Limb (tissue), 2 donors: ENCODE measurements around the gene TLK2.

ENCODE experiments used
- DNase-seq, 2 donors: peaks; one replicate each; pipeline ENCODE4 v3.0.0-alpha.2; 2016; ENCODE audit errors: extremely low spot score in 2 of 2

TLK2 gene

GRCh38 chr17:62653826-62654761 lies 175.5 kb downstream of the TLK2 start:
- no peak for DNase-seq

DNA sequence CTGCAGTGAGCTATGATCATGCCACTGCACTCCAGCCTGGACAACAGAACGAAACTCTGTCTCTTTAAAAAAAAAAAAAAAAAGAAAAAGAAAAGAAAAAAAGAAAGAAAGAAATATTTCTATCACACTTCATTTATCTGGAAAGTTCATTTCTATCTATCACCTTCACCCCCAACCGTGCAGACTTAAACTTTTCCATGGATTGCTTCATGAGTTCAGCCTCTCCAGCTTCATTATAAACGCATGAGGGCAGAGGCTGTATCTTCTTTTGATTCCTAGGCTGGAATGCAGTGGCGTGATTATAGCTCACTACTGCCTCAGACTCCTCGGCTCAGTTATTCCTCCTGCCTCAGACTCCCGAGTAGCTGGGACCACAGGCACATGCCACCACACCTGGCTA lies 177.0 kb downstream of the TLK2 start:
- no peak for DNase-seq

DNA sequence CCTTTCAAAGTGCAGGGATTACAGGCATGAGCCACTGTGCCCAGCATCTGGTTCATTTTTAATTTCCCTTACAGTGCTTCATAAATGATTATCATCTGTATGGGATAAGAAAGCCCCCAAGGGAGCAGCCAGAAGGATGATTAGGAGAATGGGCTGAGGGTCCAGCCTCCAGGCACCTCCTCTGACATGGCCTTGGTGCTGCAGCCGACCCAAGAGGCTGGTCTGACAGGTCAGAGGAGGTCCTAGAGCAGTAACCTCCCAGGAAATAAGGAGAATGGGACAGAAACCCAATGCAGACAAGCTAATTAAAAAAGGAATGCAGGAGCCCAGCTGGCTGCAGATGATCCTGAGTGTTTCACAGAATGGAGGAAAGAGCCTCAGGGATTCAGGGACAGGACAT lies 177.8 kb downstream of the TLK2 start:
- DNase-seq, result no peak

- DNase-seq, result no peak
These were observed 178.6 kb downstream of the TLK2 start for GRCh38 chr17:62657145-62657665.

DNA sequence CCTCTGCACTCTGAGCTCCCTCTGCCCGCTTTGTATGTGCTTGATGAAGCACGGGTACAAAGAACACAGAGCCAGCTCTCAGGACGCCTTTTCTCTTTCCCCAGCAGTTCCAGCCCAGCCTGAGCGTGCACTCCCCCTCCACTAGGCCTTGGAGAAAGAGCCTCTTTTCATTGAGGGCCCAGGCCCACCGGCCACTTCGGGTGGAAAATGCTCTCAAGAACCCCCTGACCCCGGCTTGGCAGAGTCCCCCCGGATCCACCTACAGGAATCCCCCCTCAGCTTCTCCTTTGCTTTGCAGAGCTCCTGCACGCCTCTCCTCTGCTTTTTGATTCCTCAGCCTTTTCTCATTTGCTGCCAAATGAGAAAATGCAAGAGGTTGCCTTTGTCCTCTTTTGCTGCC lies 179.1 kb downstream of the TLK2 start:
- DNase-seq, result no peak

DNA sequence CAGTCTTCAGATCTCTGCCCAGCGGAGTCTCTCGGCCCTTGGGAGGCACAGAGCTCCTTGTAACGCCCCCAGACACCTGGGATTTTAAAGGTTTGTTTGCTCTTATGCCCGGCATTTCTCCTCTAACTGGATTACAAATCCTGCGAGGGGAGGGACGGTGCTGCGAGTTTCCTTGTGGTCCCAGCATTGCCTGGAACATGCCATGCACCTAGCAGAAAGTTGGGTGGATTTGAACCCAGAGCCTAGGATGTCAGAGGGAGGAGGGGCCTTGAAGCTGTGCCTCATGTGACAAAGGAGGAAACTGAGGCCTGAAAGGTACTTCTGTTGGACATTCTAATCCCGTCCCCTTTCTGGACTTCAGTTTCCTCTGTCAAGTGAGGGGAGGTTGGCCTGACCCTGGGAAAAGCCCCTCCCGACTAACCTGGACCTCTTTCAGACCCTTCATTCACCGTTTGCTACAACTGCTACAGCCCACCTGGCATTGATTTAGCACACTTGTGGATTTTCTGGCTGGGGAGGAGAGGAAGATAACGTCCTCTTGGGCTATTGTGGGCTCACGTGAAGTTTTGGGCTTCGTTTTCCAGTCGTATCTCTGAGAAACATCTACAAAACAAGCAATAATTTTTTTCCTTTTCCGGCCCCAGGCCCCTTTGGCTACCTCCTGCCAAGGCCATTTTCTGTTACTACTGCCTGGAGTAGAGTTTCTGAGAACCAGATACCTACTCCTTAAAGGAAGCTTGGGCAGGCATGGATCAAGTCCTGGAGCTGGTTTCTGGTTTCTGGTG lies 179.7 kb downstream of the TLK2 start:
- DNase-seq, result no peak

- no peak for DNase-seq
These were observed 182.0 kb downstream of the TLK2 start for GRCh38 chr17:62660629-62661118.

- no peak for DNase-seq
These were observed 182.7 kb downstream of the TLK2 start for GRCh38 chr17:62661337-62661736.

GRCh38 chr17:62662855-62663254 lies 184.2 kb downstream of the TLK2 start:
- no peak for DNase-seq
